ENCODE data around the gene CD36.

- no peak for TF ChIP-seq CTCF (IDR thresholded peaks at IDR 0.05; ENCODE audit: extremely low read depth in 1 of 2, insufficient read depth in 1 of 2, low read depth in 1 of 2, low read length in 2 of 2)
- no peak for TF ChIP-seq POLR2A (IDR thresholded peaks at IDR 0.05; ENCODE audit: low read depth, low read length)
- no peak for TF ChIP-seq EZH2 (IDR thresholded peaks at IDR 0.05; ENCODE audit: borderline replicate concordance, low read depth, low read length, severe bottlenecking)
- no peak for TF ChIP-seq FOS (IDR thresholded peaks at IDR 0.05; ENCODE audit: borderline replicate concordance, insufficient read depth, low read length)
- no peak for TF ChIP-seq POLR2AphosphoS5 (IDR thresholded peaks at IDR 0.05; ENCODE audit: insufficient read depth, low read depth, low read length)
- no peak for TF ChIP-seq GATA2 (IDR thresholded peaks at IDR 0.05; ENCODE audit: insufficient read depth, insufficient read length, low read depth, low read length)
- no peak for TF ChIP-seq JUN (IDR thresholded peaks at IDR 0.05; ENCODE audit: borderline replicate concordance, insufficient read depth, insufficient read length, low read depth)
Measured at GRCh38 chr7:80603940-80604339, 34.5 kb upstream of the CD36 start.
